Smooth muscle cell of the brain vasculature (primary cell): ENCODE data around the gene RCAN1.
"Not testable (repeated sequence)": the region's sequence is repeated elsewhere in the genome, so short reads cannot be mapped to it uniquely, and the experiment has no call there.

ENCODE experiments used
- DNase-seq: peaks from one replicate; pipeline ENCODE4 v3.0.0-alpha.2; 2012; ENCODE audit warnings: low read depth, low spot score

RCAN1 gene

DNA sequence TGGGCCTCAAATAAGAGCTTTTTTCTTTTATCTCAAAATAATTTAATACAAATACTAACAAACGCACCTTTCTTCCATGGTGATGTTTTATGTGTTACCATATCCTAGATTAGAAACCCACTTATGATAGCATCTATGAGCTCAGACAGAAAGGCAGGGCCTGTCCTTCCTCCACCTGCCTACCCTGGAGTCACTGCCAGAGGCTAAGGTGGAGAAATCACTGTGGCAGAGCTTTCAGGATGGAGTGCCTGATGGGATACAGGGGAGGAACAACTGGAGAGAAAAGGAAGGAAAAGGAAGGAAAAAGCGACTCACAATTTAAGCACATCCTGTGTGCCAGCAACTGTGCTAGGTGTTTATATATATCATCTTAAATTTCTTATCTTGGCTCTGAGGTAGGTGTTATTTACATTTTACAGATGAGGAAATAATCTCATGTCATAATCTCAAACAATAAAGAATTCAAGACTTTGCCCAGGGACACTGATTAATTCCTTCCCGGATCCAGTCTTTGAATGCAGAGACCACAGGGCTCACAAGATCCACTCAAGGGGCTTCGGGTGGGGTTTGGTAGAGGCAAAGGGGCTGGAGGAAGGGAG is 45.4 kb downstream of the RCAN1 start:
- DNase-seq = no peak

DNA sequence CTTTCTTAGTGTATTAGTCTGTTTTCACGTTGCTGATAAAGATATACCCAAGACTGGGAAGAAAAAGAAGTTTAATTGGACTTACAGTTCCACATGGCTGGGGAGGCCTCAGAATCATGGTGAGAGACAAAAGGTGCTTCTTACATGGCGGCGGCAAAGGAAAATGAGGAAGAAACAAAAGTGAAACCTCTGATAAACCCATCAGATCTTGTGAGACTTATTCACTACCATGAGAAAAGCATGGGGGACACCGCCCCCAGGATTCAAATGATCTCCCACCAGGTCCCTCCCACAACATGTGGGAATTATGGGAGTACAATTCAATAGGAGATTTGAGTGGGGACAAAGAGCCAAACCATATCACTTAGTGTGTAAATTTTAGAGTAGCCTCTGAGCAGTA is 46.1 kb downstream of the RCAN1 start:
- DNase-seq = not testable (repeated sequence)

DNA sequence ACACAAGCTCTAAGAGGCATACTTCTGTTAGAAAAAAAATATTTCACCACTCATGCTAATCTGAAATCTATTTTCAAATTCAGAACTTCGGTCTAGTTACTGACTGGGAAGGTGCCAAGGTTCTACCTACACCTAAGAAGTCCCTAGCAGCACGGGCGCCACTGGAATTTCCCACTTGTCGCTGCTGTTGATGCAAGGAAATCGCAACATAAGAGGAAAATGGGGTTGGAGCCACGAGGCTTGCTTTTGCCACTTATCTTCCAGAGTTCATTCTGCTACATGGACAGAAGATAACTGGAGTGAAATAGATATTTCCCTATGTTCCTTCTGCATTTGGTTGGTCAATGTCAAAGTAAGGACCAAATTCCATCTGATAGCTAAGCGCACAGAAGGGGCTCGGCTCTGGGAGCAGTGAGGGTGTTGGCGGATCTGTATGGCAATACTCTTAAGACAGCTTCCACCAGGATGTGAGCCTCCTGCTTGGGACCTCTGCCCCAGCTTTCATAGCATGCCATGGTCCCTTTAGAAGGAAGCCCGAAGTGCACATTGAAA is 47.2 kb downstream of the RCAN1 start:
- DNase-seq = no peak

DNA sequence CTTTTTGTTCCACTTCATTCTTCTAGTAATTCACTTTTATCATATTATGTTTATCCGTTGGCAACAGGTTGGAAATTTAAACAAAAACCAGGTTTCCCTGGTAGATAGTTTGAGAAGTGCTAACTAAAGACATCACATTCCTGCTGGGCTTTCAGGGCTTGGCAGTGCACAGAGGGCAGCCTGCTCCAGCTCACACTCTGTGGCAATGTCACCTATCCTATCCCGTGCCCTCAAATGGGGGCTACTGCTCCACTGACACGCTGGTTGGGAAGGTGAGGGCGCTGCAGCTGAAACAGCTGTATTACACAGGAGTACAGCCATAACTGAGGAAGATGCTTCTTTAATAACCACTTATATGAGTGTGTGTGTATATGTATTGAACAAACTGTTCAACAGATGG is 49.7 kb downstream of the RCAN1 start:
- DNase-seq = no peak

DNA sequence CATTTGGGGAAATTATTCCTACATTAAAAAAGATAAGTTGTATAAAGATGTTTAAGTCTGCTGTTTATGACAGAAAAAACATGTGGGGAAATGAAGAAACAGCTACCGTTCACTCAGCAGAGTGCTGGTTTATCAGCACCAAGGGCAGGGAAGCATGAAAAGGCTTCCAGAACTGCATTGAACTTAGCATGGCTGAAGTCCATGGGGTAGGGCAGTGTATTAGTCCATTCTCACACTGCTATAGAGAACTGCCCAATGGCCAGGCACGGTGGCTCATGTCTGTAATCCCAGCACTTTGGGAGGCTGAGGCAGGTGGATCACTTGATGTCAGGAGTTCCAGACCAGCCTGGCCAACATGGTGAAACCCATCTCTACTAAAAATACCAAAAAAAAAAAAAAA is 51.5 kb downstream of the RCAN1 start:
- DNase-seq = not testable (repeated sequence)

DNA sequence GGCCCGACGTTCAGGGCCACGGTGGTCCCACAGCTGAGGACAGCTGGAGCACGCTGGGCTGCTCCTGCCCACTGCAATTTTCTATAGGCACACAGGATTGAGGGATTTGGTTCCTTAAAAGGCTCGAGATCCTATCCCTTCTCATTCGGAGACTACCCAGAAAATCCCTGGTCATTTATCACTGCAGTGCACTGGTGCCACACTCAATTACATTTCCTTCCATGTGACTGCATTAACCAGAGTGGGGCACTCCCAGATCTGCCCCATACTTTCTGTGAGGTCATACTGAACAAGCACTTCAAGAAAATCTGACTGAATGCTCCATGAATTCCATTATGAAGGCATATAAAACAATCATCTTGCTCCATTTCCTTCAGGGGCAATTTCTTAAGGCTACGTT is 53.1 kb downstream of the RCAN1 start:
- DNase-seq = no peak

DNA sequence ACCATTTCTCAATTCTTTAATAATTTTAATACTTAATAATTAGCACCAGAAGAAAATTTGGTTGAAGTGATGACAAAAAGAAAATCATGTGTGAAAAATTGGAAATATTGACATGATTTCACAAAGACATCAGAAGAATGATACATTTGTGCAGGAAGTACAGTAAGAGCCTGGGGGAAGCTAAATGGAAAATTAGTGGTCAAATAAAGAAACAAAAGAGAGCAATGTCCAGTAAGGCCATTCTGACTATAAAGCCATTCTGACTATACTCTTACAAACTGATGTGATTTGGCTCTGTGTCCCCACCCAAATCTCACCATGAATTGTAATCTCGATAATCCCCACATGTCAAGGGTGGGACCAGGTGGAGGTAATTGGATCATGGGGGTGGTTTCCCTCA is 54.3 kb downstream of the RCAN1 start:
- DNase-seq = no peak

DNA sequence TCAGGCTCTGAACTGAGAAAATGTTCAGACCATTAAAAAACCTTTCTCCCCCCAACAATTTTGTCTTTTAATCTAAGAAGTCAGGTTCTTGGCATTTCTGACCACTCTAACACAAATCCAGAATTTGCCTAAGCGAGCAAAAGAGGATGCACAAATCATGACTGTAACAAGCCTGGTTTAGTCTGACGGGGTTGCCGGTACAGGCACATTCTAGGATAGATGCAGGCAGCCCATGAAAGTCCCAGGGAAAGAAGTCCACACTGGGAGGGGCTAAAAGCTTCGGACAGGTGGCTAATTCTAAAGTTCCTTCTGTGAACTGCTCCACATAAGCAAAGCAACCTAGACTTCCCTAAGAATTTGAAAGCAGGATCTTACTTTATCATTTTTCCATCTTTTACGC is 54.9 kb downstream of the RCAN1 start:
- no peak for DNase-seq

DNA sequence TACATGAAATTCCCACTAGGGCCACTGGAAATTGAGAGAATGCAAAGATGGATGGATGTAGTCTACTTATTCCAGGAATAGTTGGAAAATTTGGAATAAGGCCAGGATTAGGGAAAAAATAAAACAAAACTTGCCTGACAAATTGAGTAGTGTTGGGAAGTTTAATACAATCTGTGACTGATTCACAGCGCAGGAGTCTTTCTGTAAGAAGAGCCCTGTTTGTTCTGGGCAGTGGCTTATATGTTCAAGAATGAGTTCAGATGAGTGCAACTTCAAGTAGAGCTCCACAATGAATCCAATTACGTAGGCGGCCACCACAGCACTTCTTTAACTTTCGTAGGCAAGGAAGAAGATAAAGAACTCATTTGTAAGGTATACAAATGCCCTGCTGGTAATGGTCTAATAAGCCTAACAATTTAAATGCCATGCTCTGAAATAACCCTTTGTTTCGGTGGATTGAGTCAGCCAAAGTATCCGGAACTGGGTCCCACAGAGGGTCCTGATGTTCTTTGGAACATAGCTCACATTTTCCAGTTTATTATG is 55.8 kb downstream of the RCAN1 start:
- no peak for DNase-seq

DNA sequence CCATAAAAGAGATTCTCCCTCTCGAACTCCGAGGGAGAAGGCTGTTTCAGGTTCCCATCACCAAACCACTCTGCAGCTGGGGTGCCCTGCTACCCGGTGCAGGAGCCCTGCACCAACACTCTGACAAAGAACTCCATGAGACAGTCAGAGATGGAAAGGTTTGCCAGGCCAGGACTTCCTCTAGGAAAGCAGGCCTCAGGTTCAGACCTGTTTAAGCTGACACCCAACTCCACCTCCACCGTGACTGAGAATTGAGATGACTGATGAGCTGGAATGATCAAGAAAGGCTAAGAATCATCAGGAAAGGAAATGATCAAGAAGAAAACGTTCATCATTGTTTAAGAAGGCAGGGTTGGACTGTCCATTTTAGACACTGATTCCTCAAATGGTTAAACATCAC is 56.7 kb downstream of the RCAN1 start:
- DNase-seq = no peak

DNA sequence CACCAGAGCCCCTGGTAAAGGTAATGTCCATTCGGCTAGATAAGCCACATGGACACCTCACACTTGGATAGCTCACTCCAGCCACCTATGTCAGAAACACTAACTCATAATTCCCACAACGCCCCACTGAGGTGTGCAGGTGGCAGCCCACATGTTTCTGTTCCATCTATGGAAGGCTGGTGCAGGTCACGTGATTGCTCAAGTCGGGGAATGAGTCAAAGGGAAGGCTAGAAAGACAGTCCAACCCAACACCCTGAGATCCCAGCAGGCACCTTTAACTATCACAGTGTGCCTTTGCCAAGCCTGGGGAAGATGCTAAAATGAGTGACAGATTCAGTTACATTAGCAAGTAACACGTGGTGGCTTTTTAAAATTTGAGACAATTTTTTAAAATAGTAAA is 57.7 kb downstream of the RCAN1 start:
- no peak for DNase-seq

DNA sequence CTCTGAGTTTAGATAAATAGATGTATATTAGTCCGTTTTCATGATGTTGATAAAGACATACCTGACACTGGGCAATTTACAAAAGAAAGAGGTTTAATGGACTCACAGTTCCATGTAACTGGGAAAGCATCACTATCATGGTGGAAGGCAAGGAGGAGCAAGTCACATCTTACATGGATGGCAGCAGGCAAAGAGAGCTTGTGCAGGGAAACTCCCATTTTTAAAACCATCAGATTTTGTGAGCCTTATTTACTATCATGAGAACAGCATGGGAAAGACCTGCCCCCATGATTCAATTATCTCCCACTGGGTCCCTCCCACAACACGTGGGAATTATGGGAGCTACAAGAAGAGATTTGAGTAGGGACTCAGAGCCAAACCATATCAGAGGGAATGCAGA is 60.2 kb downstream of the RCAN1 start:
- not testable (repeated sequence) for DNase-seq

DNA sequence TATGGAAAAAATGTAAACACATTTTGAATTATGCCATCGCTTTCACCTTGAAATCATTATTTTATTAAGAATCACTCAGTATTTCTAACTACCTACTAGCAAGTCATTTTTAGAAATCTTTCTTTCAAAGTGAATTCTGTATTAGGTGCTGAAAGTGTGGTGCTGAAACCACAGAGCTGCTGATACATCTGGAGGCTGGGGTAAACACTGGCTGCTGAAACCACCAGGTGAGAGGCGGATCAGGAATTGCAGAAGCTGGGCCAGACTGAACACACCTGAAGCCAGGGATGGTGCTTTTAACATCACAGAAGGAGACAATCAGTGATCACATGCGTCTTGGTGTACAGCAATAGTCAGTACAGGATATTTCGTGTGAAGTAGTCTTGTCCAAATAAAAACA is 60.7 kb downstream of the RCAN1 start:
- no peak for DNase-seq

DNA sequence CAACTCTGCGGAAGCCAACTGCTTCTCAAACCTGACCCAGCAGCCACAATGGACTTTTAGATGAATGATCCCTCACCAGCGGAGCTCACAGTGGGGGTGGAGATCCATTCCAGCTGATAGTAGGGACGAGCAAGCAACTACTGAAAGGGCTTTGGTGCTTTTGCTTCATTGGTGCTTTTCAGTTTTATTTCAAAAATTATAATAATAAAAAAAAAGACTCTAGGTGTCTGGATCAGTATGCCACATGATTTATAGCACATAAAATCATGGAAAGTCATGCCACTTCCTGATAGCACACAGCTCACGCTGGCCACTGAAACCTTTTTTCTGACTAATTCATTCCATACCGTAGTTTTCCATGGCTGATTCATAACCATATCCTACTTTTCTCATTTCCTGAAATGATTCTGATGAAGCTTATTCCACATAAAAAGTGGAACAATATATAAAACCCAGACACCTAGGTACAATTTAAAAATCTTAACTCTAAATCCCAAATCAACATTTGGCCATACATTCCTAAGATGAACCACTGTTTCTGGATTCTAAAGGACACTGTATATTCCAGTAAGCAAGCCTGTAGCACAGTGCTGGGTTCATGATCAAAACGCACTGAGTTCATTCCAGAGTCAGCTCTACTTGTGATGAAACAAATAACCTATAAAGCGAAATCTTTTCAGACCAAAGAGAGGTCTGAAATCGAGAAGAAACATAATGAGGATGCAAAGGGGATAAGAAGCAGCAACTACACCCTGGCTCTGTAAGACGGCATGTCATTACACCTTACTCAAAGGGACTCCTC is 61.6 kb downstream of the RCAN1 start:
- no peak for DNase-seq

DNA sequence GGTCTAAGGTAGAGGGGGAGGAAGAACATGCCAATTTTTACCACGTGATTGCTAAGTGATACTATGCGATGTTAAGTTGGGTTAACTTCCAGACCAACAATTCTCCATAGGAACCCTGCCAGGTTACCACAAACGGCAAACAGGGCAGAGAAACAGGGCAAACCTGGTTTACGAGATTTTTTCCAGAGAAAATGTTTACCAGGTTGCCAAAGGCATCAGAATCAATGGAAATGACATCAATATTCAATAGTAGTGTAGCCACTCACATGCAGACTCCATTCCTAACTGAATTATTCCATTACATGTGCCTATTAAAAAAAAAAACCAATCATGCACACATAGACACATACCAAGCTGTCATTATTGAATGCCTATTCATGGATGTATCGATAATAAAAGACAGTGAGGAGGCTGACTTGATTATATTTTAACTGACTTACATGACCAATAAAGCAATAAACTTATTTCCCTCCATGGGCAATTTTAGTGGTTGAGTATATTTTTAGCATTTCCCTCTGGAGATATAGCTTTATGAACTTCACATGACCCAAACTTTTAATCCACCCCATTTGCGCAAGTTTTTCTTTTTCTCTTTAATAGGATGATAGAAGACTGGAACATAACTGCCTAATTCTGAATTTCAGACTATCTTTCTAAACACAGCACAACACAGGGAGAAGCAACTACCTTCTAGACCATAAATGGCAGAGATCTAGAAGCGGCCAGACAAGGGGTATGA is 62.4 kb downstream of the RCAN1 start:
- no peak for DNase-seq

DNA sequence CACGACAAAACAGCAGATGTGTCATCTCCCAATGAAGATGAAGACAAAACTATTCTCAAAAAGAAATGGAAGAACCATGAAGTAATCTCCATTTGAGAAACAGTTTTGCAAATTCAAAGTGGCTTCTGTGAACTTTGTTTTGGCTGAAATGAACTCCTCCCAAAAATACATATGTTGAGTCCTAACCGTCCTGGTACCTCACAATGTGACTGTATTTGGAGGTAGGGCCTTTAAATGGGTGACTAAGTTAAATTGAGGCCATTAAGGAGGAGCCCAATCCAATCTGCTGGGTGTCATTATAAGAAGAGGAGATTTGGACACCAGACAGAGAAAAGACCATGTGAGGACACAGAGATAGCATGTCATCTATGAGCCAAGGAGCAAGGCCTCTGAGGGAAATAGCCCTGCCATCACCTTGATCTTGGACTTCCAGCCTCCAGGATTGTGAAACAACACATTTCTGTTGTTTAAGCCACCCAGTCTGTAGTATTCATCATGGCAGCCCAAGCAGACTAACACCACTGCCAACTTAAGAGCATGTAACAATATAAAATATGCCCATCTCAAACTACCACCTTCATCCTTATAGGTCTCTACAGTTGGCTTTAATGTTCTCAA is 64.6 kb downstream of the RCAN1 start:
- DNase-seq = no peak

DNA sequence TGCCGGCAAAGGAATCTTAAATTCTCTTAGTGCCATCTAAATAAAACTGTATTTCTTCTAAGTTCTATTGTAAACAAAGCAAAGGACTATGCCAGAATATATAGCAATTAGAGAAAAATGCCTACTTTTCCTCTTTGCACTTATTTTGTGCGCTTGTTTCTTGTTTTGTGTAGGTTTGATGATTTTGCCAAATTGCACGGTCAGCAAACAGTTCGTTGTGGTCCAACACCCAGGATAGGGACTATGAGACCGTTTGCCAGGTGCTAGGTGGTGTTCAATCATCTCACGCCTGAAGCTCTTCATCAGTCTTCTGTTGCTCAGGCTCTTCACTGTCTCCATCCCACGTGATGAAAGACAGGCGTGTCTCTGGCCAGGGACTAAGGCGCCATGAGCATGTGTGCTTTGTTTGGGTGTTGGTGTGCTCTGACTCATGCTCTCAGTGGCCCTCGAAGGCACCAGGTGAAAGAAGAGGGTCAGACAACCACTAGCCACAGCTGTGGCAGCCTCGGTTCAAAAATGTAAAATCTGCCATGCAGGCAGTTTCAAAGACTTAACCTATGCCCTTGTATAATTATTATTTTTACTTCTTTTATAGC is 66.0 kb downstream of the RCAN1 start:
- DNase-seq = no peak

DNA sequence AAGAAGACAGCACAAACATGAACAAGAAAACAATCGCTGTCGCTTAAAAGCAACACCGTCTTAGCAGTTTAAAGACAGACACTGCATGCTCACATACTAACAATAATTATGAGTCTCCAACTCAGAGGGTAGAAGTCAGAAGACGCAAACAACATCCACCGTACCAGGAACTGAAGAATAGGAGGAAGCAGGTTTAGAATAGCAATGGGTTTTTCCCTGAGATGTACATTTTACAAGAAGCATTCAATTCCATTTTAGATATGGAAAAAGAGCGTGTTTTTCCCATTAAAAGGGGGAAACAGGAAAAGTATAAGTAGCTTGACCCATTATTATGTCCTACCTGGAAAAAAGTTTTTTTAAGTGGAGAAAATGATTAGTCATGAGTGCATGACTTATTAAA is 68.4 kb downstream of the RCAN1 start:
- no peak for DNase-seq

DNA sequence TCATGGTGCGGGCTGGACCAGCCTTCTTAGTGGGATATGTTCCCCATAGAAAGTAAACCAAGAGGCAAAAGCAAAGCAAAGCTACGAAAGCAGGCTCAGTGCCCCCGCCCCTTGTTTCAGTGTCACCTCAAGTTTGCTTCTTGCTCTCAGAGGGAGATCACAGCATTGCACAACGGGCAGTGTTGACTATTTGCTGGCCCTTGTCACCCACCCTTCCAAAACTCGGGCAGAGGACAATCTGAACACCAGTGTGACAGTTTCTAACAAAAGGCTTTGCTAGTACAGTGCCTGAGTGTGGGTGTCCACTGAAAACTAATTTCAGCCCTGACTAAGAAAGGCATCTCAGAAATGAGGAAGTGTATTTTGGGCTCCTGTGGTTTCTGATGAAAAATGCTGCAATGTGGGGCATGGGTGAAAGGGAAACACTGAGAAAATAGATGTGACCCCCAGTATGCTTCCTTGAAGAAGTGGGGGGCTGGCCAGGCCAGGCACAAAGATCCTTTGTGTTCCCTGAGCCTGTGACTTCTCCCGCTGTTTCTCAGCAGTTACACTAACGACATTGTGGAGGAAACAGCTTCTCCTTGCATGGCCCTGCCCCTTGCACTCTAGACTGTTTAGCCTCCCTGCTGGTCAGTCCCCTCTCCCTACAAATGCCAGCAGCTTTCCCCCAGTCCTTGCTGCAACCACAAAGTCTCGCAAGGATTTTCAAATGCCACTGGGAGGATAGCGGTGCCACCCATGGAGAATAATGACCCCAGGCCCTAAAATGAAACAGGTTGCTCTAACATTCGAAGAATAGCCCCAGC is 69.6 kb downstream of the RCAN1 start:
- DNase-seq = no peak

DNA sequence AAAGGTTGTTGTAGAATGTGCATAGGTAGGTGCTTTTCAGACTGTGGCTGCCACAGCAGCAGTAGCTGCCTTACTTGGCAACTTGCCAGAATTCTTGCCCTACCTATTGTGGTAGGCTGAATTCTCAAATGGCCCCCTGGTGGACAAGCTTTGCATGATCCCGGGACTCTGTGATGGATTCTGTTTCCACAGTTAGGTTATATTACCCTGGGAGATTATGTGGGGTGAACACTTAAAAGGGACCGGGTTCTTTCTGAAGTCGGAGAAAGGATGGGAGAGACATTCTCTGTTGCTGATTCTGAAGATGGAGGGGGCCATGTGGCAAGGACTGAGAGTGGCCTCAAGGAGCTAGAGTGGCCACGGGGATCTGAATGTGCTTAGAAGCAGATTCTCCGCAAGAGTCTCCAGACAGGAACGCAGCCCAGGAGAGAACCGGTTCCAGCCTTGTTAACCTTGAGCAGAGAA is 70.8 kb downstream of the RCAN1 start:
- DNase-seq = no peak
